T-helper 1 cell treated with Interleukin-12 subunit alpha and Interleukin-12 subunit beta and Interleukin-4 antibody, amounts not matched to agents 30 μg/mL and 1 μg/mL, for 36 hours (primary cell): ENCODE results near the gene GVQW3.

Experiments
- H3K27ac Mint-ChIP-seq: one replicate; pipeline ENCODE4 v1.8.0; 2021; ENCODE audit warnings: mild to moderate bottlenecking, mixed read lengths
- H3K27me3 Mint-ChIP-seq: one replicate; pipeline ENCODE4 v1.8.0; 2021; ENCODE audit warnings: low read depth, mixed read lengths
- H3K36me3 Mint-ChIP-seq: one replicate; pipeline ENCODE4 v1.8.0; 2021; ENCODE audit warnings: low read depth, mixed read lengths
- H3K4me1 Mint-ChIP-seq: one replicate; pipeline ENCODE4 v1.8.0; 2021; ENCODE audit warnings: low read depth, mixed read lengths
- H3K4me3 Mint-ChIP-seq: one replicate; pipeline ENCODE4 v1.8.0; 2021; ENCODE audit warnings: mild to moderate bottlenecking, moderate library complexity, mixed read lengths
- H3K9me3 Mint-ChIP-seq: one replicate; pipeline ENCODE4 v1.8.0; 2021; ENCODE audit warnings: mixed read lengths

The GVQW3 gene

DNA sequence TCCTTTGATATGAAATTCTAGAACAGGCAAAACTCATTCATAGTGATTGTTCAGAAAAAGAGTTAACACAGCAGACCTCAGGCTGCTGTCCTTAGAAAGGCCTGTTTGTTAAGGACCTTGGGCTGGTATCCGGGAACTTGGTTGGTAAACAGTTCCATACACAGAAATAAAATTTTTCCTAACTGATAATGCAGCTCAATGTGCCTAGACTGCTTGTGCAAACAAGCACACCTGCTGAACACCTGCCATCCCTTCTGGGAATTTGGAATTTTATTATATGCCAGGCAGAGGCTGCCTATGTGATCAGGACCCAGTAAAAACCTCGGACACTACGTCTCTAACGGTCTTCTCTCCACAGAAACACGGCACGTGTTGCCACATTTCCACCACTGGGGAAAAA, 11.7 kb upstream of the GVQW3 start:
- H3K4me1 Mint-ChIP-seq = peaks cover 28% of the 10 kb centered on the region
- no peak overlapping the region for H3K27ac Mint-ChIP-seq
- H3K36me3 Mint-ChIP-seq = peaks cover 5% of the 10 kb centered on the region
- no peaks in the 10 kb centered on the region for H3K9me3 Mint-ChIP-seq
- no peak overlapping the region for H3K4me3 Mint-ChIP-seq
- no peaks in the 10 kb centered on the region for H3K27me3 Mint-ChIP-seq

DNA sequence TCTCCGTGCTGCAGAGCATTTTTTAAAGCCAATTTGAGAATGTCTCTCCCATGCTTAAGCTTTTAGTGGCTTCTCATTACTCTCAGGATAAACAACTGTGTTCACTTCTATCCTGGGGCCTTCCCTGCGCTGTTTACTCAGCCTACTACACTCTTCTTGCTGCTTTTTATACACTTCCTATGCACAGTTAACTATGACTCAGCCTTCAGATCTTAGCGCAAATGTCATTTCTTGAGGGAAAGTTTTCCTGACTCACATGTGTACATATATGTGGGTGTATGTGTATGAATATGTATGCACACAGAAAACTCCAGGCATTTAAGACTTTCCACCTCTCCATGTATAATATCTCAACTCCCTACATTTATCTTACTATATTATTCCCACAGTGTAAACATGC, 10.0 kb upstream of the GVQW3 start:
- Mint-ChIP-seq H3K9me3 (no peaks in the 10 kb centered on the region), H3K36me3 (no peaks in the 10 kb centered on the region), H3K27ac (peak overlapping the region; percentile 62), H3K4me3 (no peak overlapping the region), H3K27me3 (no peaks in the 10 kb centered on the region), H3K4me1 (peaks cover 23% of the 10 kb centered on the region)

DNA sequence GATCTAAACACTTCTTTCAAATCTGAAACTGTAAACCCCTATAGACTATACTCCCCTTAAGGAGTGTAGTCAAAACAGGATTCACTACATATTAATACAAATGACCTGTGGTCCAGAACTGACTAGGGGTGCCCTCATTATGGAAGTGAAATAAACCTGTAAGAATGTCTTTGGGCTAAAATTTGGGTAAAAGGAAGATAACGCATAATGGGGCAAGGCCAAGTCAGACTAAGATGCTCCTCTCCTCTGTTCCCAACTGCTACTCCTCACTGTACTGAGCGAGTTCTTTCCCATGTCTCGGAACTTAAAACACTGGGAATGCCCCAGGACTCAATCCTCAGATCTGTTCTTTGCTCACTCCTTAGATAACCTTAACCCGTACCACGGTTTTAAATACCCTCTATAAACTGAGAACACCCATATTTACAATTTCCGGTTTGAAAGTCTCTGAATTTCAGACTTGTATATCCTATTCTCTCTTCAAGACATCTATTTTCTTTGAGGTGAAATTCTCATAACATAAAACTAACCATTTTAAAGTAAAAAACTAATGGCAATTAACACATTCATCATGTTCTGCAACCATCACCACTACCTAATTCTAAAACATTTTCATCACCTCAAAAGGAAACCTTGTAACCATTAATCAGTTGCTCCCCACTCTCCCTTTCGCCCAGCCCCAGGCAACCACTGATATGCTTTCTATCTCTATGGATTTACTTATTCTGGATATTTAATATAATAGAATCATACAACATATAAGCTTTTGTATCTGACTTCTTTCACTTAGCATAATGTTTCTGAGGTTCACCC, 4.2 kb upstream of the GVQW3 start:
- no peak overlapping the region for H3K4me3 Mint-ChIP-seq
- H3K27ac Mint-ChIP-seq = no peak overlapping the region
- H3K4me1 Mint-ChIP-seq = peaks cover 29% of the 10 kb centered on the region
- H3K36me3 Mint-ChIP-seq = peaks cover 3% of the 10 kb centered on the region
- H3K27me3 Mint-ChIP-seq = no peaks in the 10 kb centered on the region
- H3K9me3 Mint-ChIP-seq = no peaks in the 10 kb centered on the region

DNA sequence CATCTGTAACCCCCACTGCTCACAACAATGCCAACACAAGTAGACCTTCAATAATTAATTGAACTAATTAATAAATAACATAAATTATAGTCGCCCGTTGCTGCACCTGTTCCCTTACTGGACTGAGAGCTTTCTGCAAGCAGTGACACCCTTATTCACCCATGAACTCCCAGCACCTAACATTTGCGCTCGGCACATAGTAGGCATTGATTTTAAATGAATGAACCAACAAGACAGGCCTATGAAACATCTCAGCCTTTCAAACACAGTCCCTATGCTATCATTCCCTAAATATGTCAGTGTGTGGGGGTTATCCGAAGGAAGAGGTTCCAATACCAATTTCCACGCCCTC, 1.3 kb upstream of the GVQW3 start:
- Mint-ChIP-seq H3K36me3 (peaks cover 6% of the 10 kb centered on the region), H3K9me3 (no peaks in the 10 kb centered on the region), H3K4me3 (peak overlapping the region; percentile 97), H3K4me1 (peaks cover 35% of the 10 kb centered on the region), H3K27me3 (no peaks in the 10 kb centered on the region), H3K27ac (peak overlapping the region; percentile 93)

DNA sequence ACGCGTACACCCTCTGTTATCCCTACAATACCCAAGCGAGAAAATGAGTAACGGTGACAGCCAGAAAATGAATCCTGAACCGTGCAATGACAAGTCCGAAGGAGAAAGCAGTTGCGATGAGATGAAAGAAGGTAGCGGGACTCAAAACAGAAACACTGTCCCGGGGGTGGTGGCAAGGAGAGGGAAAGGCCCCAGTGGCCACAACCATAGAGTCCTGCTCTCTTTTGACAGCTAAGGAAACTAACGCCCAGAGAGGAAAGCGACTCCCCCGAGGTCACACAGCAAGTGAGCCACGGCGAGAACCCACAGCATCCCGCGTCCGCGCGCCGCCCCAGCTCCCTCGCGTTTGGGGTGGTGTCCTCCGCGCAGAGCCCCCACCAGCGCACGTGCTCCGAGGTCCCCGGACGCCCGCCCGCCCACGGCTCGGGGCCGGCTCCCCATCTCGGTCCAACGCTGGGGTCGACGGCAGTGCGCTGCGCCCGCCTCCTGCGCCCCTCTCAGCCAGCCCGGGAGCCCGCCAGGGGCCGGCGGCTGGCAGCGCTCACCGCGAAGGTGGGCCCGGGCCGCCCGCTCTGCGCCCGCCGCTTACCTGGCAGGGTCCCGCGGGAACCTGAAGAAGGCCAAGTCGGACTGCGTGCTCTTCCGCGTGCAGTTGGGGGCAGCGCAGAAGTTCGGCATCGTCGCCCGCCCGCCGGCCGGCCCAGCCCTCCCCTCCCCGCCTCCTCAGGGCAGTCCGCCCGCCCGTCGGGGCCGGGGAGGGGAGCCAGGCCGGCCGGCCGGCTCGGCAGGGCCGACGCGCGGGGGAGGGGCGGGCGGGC, 755 bp upstream of the GVQW3 start:
- Mint-ChIP-seq H3K27ac (peak overlapping the region; percentile 93), H3K4me3 (peak overlapping the region; percentile 97), H3K27me3 (no peaks in the 10 kb centered on the region), H3K36me3 (peaks cover 6% of the 10 kb centered on the region), H3K4me1 (peaks cover 35% of the 10 kb centered on the region), H3K9me3 (no peaks in the 10 kb centered on the region)

DNA sequence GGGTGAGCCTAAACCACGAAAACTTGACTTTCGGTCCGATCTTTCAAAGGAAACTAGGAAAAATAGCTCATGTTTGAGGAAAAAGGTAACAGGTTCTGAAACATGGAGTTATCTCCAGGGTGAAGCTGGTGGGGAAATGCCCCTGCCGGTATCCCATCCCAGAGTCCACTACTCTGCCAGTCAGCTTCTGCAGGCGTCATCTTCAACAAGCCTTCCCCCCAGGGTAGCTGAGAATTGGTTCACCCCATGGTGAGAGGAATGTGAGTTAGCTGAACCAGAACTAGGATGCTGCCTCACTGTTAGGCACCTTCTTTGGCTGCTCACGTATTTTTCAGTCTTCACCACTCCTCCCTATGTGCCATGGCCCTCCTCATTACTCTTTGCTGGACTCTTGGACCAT, 1.1 kb downstream of the GVQW3 start:
- Mint-ChIP-seq H3K27me3 (no peaks in the 10 kb centered on the region), H3K27ac (peak overlapping the region; percentile 31), H3K36me3 (peaks cover 6% of the 10 kb centered on the region), H3K4me3 (peak overlapping the region; percentile 90), H3K4me1 (peaks cover 35% of the 10 kb centered on the region), H3K9me3 (no peaks in the 10 kb centered on the region)

DNA sequence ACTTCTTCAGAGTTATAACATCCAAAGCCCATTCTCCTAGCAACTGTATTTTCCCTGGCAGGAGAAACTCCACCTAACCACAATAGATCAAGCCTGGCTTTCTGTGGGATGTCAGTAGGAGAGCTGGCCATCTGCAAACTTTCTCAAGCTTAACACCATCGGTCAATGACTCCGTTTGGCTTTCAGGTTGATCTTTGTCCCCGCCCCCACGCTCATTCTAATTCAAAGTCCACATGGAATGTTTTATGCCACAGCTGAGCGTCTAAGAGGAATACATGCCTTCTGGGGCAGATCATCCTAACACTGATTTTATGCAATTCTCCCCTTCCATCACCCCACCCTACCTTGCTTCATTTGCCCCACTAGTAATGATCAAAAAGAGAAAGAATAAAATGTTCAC, 4.8 kb downstream of the GVQW3 start:
- Mint-ChIP-seq H3K4me1 (peaks cover 20% of the 10 kb centered on the region), H3K4me3 (no peak overlapping the region), H3K9me3 (no peaks in the 10 kb centered on the region), H3K27me3 (no peaks in the 10 kb centered on the region), H3K36me3 (peaks cover 3% of the 10 kb centered on the region), H3K27ac (no peak overlapping the region)

DNA sequence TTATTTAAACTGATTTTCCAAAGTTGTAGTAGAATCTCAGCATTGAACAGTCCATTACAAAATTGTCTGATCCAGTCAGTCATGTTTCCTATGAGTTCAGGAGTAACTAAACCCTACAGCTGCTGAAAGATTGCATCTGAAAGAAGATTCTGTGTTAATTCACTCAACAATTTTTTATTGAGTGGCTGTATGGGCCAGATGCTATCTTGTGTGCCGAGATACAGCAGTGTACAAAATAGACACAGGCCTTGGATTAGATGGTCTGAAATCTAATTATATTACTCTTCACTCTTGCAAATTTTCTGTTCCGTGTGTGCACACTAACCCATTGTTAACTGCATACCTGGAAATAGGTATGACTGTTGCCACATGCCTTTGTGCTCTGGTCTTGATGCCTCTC, 7.3 kb downstream of the GVQW3 start:
- H3K27ac Mint-ChIP-seq = no peak overlapping the region
- no peak overlapping the region for H3K4me3 Mint-ChIP-seq
- peaks cover 2% of the 10 kb centered on the region for H3K27me3 Mint-ChIP-seq
- peaks cover 2% of the 10 kb centered on the region for H3K4me1 Mint-ChIP-seq
- no peaks in the 10 kb centered on the region for H3K36me3 Mint-ChIP-seq
- no peaks in the 10 kb centered on the region for H3K9me3 Mint-ChIP-seq

DNA sequence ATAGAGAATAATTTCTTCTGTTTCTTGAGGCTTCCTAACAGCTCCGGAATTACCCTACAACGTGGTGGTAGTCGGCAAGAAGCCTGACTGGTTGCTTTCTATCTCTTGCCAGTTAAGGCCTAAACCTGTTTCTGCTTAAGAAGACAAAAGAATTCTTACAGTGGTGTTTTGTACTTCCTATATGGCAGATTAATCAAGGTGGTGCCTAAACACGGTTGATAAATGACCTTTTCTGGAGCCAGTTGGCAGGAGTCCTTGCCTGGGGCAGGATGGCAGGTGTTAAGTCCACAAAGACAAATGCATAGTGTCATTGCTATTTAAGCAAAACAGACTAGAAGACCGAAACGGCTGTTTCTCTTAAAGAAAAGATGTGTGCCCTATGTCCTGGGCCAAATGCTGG, 9.9 kb downstream of the GVQW3 start:
- peaks cover 4% of the 10 kb centered on the region for H3K27me3 Mint-ChIP-seq
- no peak overlapping the region for H3K4me3 Mint-ChIP-seq
- H3K36me3 Mint-ChIP-seq = no peaks in the 10 kb centered on the region
- H3K4me1 Mint-ChIP-seq = no peaks in the 10 kb centered on the region
- H3K27ac Mint-ChIP-seq = no peak overlapping the region
- H3K9me3 Mint-ChIP-seq = no peaks in the 10 kb centered on the region

DNA sequence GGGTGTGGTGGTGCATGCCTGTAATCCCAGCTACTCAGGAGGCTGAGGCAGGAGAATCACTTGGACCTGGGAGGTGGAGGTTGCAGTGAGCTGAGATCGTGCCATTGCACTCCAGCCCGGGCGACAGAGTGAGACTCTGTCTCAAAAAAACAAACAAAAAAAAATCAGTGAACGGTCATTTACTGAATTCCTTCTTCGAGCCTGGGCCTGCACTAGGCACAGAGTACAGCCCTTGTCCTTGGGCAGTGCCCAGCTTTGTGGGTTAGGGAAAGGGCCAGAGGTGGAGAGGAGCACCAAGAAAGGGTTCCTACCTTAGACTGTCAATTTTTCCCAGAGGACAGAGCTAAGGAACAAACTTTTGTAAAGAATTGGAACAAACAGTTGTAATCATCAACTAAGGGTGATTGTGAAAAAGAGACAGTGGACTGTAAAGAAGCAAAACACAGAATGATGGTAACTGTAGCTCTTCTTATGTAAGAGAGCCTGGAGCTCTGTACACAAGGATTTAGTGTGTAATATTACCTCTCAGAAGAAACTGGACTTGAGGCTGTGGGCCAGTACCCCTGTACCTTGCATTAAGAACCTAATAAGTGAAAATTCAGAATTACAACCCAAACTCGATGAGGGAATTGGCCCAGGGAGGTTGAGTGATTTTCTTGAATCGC, 10.8 kb downstream of the GVQW3 start:
- no peaks in the 10 kb centered on the region for H3K9me3 Mint-ChIP-seq
- no peak overlapping the region for H3K4me3 Mint-ChIP-seq
- H3K36me3 Mint-ChIP-seq = no peaks in the 10 kb centered on the region
- no peaks in the 10 kb centered on the region for H3K4me1 Mint-ChIP-seq
- H3K27me3 Mint-ChIP-seq = peaks cover 4% of the 10 kb centered on the region
- no peak overlapping the region for H3K27ac Mint-ChIP-seq

DNA sequence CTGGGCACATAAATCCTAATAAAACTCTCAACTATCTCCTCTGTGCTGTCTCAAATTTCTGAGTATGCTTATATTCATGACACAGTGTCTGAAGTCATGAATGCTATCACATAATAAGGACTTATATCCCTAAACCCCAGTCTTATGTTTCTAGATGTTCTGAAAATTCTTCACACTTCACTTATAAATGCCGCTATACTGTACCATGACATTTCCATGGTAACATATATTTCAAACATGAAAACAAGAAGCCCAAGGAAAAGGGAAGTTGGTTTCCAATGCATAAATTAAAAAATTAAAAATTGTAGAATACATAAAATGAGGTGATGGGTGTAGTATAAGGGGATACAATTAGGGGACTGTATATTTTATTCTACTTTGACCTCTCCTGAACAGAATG, 11.7 kb downstream of the GVQW3 start:
- Mint-ChIP-seq H3K4me3 (no peak overlapping the region), H3K4me1 (no peaks in the 10 kb centered on the region), H3K36me3 (no peaks in the 10 kb centered on the region), H3K27me3 (peaks cover 4% of the 10 kb centered on the region), H3K27ac (no peak overlapping the region), H3K9me3 (no peaks in the 10 kb centered on the region)

DNA sequence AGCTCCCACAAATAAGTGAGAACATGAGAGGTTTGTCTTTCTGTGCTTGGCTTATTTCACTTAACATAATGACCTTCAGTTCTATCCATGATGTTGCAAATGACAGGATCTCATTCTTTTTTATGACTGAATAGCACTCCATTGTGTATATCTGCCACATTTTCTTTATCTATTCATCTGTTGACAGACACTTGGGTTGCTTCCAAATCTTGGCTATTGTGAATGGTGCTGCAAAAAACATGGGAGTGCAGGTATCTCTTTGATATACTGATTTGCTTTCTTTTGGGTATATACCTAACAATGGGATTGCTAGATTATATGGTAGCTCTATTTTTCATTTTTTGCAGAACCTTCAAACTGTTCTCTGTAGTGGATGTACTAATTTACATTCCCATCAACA, 13.3 kb downstream of the GVQW3 start:
- H3K27me3 Mint-ChIP-seq = peaks cover 4% of the 10 kb centered on the region
- H3K9me3 Mint-ChIP-seq = no peaks in the 10 kb centered on the region
- no peaks in the 10 kb centered on the region for H3K4me1 Mint-ChIP-seq
- H3K4me3 Mint-ChIP-seq = no peak overlapping the region
- no peak overlapping the region for H3K27ac Mint-ChIP-seq
- no peaks in the 10 kb centered on the region for H3K36me3 Mint-ChIP-seq

DNA sequence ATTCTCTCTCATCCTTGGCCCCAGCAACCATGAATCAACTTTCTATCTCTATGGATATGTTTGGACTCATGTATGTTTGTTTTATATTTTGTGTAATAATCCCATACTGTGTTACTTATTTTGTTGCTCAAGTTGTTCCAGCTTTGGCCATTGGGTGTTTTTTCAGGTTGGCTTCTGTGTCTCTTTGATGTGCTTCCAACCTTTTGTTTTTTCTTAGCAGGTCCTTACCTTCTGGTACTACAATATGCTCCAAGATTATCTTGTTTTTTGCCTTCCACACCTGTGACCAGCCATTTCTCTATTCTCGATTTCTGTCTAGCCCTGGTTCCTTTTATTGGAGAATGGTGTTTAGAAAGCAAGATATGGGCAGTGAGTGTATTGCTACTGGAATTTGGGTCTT, 14.2 kb downstream of the GVQW3 start:
- Mint-ChIP-seq H3K4me3 (no peak overlapping the region), H3K27ac (no peak overlapping the region), H3K4me1 (no peaks in the 10 kb centered on the region), H3K36me3 (no peaks in the 10 kb centered on the region), H3K27me3 (peaks cover 4% of the 10 kb centered on the region), H3K9me3 (no peaks in the 10 kb centered on the region)

DNA sequence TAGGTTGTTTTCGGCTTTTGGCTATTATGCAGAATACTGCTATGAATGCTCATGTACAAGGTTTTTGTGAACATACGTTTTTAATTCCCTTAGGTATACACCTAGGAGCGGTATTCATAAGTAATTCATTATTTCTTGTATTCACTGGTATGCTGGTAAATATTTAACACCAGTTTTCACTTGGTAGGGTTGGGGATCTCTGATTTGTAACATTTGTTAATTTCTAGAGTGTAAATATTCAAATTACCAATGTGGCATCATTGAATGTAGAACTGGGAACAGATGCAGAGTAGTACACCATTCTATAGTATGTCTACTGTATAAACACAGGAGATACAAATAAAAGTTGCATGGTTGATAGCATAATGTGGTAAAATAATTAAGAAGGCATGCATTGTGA, 16.3 kb downstream of the GVQW3 start:
- peaks cover 4% of the 10 kb centered on the region for H3K27me3 Mint-ChIP-seq
- no peak overlapping the region for H3K27ac Mint-ChIP-seq
- H3K36me3 Mint-ChIP-seq = no peaks in the 10 kb centered on the region
- no peaks in the 10 kb centered on the region for H3K4me1 Mint-ChIP-seq
- H3K9me3 Mint-ChIP-seq = no peaks in the 10 kb centered on the region
- H3K4me3 Mint-ChIP-seq = no peak overlapping the region

DNA sequence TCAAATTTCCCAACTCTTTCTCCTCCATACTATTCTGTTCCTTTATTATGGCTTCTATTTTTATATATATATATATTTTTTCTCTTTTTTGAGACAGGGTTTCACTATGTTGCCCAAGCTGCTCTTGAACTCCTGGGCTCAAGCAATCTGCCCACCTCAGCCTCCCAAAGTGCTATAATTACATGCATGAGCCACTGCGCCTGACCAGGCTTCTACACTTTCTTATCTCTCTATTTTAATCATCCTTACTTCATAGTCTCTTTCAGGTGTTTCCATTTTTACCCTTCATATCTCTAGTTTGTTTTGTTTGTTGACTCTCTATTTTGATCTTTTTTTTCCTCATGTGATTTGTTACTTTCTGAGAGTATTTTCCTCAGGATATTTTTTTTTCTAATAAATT, 19.8 kb downstream of the GVQW3 start:
- no peak overlapping the region for H3K27ac Mint-ChIP-seq
- H3K36me3 Mint-ChIP-seq = no peaks in the 10 kb centered on the region
- H3K27me3 Mint-ChIP-seq = no peaks in the 10 kb centered on the region
- H3K4me3 Mint-ChIP-seq = no peak overlapping the region
- H3K4me1 Mint-ChIP-seq = no peaks in the 10 kb centered on the region
- no peaks in the 10 kb centered on the region for H3K9me3 Mint-ChIP-seq
